GM21576 (cell line): ENCODE measurements around the gene CDH18.

ENCODE experiments used
- ATAC-seq: cut with Tn5 transposase; IDR thresholded peaks from one replicate; pipeline ENCODE4 v1.9.1; 2021; ENCODE audit warnings: mild to moderate bottlenecking, moderate library complexity; ENCODE audit not compliant: unreplicated experiment

Gene CDH18

DNA sequence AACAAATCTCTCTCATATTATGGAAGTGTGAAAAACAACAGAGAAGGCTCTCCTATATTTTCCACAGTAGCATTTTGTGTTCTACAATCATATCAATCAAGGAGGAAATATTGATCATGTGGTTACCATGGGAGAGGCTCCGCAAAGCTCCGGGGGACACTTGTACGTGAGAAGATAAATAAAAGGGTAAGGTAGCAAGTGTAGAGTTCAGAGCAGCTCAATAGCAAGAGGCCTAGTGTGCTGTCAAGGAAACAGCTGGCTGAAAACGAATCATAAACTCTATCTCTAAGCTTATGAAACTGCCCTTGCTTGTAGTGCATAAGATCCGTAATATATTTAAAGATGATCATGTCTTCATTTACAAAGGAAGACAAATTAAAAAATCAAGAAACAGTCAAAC lies 57.5 kb downstream of the CDH18 start:
- ATAC-seq, result no peak

DNA sequence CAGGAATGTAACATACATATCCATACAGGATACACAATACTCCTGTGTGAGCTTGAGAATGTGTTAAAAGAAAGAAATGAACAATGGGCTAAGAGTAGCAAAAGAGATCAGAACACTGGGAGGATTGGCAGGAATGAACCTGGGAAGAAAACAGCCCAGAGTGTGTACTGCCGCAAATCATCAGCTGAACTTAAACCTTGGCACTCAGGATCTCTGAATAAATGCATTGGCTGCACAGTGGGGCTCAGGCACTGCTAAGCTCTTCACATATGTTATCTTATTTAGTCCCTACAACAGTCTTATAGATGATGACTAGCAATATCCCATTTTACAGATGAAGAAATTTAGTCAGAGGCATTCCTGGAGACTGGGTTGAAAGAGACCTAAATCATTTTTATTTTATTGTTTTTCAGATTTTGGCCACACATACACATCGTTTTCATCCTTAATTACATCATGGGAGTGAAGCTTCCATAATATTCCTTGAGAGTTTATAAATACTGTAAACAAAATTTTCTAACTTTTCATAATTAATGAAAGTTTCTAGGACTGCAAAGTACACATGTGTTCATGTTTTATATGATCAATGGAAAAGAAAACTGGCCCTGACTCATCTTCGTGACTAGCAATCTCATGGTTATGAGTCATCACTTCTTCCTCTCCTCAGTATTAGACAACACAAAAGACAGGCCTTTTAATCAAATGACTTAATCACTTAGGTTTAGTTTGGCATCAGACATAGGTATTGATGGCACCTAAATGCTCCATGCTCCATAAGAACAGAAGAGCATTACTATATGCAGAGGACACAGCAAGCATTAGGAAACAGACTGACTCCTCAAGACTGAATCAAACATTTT lies 59.2 kb downstream of the CDH18 start:
- peak; percentile 50 for ATAC-seq

DNA sequence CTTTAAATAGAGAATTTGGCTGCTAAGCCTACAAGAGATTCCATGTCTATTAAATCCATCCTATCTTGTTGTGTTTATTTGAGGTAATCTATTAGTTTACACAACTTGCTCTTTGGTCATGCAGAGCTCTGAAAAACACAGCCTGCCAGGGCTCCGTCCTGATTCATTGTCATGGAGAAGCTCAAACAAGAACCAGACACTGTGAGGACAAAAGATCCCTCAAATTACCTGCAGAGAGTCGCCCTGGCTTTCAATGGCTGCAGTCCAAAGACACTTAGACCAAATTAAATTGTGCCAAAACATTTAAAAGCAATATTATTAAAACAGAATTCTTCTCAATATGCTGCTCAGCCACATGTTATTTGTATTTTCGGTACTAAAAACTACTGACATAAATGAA lies 60.1 kb downstream of the CDH18 start:
- no peak for ATAC-seq

DNA sequence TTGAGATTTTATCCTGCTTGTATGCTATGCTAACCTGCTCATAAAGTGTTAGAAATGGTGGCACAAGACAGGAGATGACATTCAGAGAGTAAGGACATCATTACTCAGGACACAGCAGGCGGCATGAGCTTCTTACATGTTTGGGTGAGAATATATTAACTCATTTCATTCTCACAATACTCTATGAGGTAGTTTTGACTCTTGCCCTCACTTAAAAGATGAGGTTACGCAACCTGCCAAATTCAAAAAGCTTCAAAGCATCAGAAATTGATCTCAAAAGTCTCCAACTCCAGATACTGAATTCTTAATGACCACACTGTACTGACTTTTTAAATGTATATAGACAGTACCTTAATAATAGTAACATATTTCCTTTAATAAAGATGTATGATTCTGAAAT lies 60.8 kb downstream of the CDH18 start:
- no peak for ATAC-seq

GRCh38 chr5:19923742-19924141 lies 64.3 kb downstream of the CDH18 start:
- ATAC-seq, result no peak

DNA sequence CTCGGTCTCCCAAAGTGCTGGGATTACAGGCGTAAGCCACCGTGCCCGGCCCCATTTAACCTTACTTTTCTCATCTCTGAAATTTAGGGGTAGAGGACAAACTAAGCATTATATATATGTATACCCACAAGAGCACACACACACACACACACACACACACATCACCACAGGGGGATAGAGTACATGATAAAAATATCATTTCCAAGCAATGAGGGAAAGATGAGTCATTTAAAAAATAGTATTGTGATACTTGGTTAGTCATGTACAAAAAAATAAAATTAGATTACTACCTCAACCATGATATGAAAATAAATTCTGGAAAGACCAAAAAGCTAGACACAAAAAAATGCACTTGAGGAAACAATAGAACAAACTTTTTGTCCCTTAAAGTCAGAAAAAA lies 67.2 kb downstream of the CDH18 start:
- no peak for ATAC-seq

DNA sequence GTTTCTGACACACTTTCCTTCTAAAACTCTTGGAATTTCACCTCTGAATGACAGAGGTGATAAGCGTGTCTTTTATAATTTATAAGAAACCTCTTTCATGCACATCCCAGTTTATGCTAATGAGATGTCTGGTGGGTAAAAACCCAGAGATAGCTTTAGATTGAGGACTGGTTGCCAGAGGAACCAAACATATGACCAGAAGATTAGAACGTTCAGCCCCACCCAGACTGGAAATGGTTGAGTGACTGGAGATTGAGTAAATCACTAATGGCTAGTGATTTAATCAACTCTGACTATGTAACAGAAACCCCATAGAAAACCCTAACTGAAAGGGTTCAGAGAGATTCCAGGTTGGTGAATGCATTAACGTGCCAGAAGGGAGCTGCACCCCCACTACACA lies 69.2 kb downstream of the CDH18 start:
- no peak for ATAC-seq

GRCh38 chr5:19917588-19918122 lies 70.3 kb downstream of the CDH18 start:
- no peak for ATAC-seq

- ATAC-seq, result no peak
Measured at GRCh38 chr5:19910136-19910535, 77.9 kb downstream of the CDH18 start.

GRCh38 chr5:19904766-19905165 lies 83.2 kb downstream of the CDH18 start:
- ATAC-seq, result no peak

DNA sequence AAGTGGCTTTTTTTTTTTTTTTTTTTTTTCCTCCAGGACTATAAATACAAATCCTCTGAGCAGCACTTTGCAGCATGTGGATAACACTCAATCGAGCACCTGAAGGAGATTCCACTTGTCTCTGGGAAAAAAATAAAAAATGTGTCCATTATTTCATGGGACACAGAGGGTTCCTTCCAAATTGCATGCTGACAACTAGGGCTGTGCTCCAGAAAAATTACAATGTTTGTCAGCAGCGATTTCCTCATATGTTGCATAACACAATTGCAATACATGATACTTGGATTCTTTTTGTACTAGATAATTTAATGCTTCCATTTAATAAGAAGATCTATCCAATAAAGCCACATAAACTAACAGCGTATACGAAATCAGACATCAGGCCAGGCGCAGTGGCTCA lies 84.4 kb downstream of the CDH18 start:
- no peak for ATAC-seq

DNA sequence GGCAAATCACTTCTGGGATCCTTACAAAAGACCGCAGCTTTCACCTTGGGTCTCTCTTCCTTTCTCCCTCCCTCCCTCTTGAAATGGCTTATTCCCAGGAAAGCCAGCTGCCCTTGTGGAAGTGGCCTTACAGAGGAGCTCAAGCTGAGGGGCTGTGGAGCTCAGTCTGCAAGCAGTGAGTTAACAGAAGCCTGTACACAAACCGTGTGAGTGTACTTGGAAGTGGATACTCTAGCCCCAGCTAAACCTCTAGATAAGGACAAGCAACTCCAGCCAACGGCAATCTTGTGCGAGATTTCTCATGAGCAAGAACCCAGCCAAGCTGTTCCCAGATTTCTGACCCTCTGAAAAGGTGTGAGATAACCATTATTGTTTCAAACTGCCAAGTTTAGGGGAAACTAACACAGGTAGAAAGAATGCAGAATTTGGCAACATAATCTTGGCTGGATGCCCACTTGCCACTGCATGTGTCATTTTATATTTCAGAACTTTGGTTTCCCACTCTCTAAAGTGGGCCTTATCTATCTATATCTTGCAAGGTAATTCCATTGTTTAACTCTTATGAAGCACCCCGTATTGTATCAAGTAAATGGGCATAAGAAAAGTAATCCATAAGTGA lies 85.6 kb downstream of the CDH18 start:
- ATAC-seq, result no peak

DNA sequence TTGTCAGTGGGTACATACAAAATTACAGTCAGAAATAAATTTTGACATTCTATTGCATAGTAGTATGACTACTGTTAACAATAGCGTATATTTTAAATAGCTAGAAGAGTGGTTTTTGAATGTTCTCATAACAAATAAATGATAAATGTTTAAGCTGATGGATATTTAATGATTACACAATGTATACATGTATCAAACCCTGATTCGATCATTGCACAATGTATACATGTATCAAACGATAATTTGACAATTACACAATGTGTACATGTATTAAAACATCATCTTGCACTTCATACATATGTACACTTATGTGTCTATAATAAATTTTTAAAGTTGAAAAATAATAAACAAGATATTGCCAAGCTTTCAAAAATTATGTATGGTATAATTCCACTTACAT lies 87.7 kb downstream of the CDH18 start:
- no peak for ATAC-seq

GRCh38 chr5:19891658-19892057 lies 96.3 kb downstream of the CDH18 start:
- no peak for ATAC-seq

GRCh38 chr5:19886123-19886917 lies 101.7 kb downstream of the CDH18 start:
- no peak for ATAC-seq

GRCh38 chr5:19885040-19885824 lies 102.8 kb downstream of the CDH18 start:
- ATAC-seq, result no peak

GRCh38 chr5:19880859-19881436 lies 107.1 kb downstream of the CDH18 start:
- no peak for ATAC-seq

DNA sequence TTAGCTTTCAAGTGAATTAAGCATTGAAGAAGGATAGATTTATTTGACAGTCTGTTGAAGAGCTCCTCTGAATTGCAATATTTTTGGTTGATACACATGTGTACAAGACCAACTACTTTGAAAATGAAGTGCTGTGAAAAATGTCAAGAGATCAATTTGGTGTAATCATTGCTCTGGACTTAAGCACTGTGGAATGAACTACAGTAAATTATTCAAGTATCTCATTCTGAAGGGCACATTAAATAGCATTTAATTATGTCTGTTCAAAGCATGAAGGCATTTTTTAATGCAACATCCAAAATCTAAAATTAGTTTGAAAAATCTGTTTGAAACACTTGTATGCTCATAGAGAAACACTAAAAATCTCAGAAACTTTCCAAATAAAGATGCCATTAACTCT lies 107.5 kb downstream of the CDH18 start:
- no peak for ATAC-seq

DNA sequence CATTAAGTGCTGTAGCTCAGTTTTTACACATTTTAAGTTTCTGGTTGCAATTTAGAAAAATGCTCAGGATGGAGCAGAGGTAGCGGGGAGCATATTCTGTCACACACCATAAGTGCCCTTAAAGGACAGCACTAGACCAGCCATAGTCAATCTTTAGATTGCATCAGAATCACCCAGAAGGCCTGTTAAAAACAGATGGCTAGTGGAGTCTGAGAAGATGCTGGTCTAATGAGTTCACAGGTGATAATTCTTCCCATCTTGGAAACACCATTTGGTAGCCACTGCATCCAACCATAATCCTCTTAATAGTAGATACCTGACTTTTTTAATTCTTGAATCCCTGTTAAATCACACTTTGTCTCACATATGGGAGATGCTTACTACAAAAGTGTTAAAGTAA lies 113.2 kb downstream of the CDH18 start:
- no peak for ATAC-seq

- ATAC-seq, result no peak
Measured at GRCh38 chr5:19866090-19866450, 121.9 kb downstream of the CDH18 start.
